22Rv1 (cell line): ENCODE measurements around the gene GNG7.

ENCODE experiments used
- ZFX ChIP-seq: fragments of 450-650 bp; IDR thresholded peaks from 2 replicates; pipeline ENCODE4 v1.6.1; 2017; ENCODE audit warnings: antibody characterized with exemption, borderline replicate concordance
- TF ChIP-seq, protein P1 (sequence below): fragments of 450-650 bp; IDR thresholded peaks from 2 replicates; pipeline ENCODE4 v1.5.1; 2017; ENCODE audit warnings: mild to moderate bottlenecking

DNA sequence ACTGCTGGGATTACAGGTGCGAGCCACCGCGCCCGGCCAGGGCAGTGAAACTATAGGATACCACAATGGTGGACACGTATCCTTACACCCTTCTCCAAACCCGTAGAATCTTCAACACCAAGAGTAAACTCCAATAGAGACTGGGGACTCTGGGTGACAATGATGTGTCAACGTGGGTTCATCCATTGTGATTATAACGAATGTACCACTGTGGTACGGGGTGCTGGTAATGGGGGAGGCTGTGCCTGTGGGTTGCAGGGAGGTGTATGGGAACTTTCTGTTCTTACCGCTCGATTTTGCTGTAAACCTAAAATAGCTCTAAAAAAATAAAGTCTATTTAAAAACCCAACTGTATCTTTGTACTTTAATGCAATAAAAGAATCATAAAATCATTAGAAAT, 11.6 kb downstream of the GNG7 start:
- TF ChIP-seq, protein P1, sequence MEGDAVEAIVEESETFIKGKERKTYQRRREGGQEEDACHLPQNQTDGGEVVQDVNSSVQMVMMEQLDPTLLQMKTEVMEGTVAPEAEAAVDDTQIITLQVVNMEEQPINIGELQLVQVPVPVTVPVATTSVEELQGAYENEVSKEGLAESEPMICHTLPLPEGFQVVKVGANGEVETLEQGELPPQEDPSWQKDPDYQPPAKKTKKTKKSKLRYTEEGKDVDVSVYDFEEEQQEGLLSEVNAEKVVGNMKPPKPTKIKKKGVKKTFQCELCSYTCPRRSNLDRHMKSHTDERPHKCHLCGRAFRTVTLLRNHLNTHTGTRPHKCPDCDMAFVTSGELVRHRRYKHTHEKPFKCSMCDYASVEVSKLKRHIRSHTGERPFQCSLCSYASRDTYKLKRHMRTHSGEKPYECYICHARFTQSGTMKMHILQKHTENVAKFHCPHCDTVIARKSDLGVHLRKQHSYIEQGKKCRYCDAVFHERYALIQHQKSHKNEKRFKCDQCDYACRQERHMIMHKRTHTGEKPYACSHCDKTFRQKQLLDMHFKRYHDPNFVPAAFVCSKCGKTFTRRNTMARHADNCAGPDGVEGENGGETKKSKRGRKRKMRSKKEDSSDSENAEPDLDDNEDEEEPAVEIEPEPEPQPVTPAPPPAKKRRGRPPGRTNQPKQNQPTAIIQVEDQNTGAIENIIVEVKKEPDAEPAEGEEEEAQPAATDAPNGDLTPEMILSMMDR = no peak
- no peak for TF ChIP-seq ZFX
